Measurements from ENCODE around the gene TPK1. TPM values are rescaled to one million over a fixed set of nuclear protein-coding genes. Genes with fewer than 3 reads are reported as not detected.

TPK1 gene
- total RNA-seq, 1 experiment from 2014 or later: 3.1 TPM

GRCh38 chr7:144510621-144511020 is 325.2 kb downstream of the TPK1 start:
- Histone ChIP-seq H4K5ac (ENCODE audit: insufficient read length, low read depth, low read length) (no peak overlapping the region), H2BK15ac (ENCODE audit: low read depth, low read length) (no peak overlapping the region), H3K14ac (ENCODE audit: insufficient read depth, low read length) (no peak overlapping the region), H3K23ac (ENCODE audit: insufficient read length, low read depth, low read length) (no peak overlapping the region), H4K20me1 (ENCODE audit: control insufficient read depth, insufficient read depth, insufficient read length) (no peaks in the 10 kb centered on the region), H3K79me2 (ENCODE audit: insufficient read depth, low read length) (no peaks in the 10 kb centered on the region), H3K18ac (ENCODE audit: insufficient read length, low read depth, low read length) (no peak overlapping the region), H3K27me3 (ENCODE audit: insufficient read depth, low read length) (no peaks in the 10 kb centered on the region), H2BK12ac (ENCODE audit: insufficient read length, low read depth, low read length) (no peak overlapping the region), H3K56ac (ENCODE audit: insufficient read length, low read depth, low read length) (no peak overlapping the region), H2AK5ac (ENCODE audit: insufficient read length, low read length) (no peak overlapping the region), H3K9me3 (ENCODE audit: control insufficient read depth, low read depth, low read length) (no peaks in the 10 kb centered on the region), H3K4me2 (ENCODE audit: insufficient read depth, insufficient read length, low read length) (no peak overlapping the region), H3K4me1 (ENCODE audit: insufficient read depth, low read length) (no peaks in the 10 kb centered on the region), H3K9ac (ENCODE audit: extremely low read depth, insufficient read length, low read length) (no peak overlapping the region), H3K23me2 (ENCODE audit: insufficient read length, low read depth, low read length, poor library complexity, severe bottlenecking) (no peaks in the 10 kb centered on the region), H3K79me1 (ENCODE audit: insufficient read depth, low read depth, low read length, poor library complexity, severe bottlenecking) (no peaks in the 10 kb centered on the region), H4K91ac (ENCODE audit: insufficient read length, low read depth, low read length) (no peak overlapping the region), H3K4ac (ENCODE audit: low read depth, low read length) (no peak overlapping the region), H2BK120ac (ENCODE audit: low read depth, low read length, poor library complexity, severe bottlenecking) (no peak overlapping the region), H3T11ph (ENCODE audit: low read length) (no peak overlapping the region), H2AFZ (ENCODE audit: low read length) (no peak overlapping the region), H2BK5ac (ENCODE audit: insufficient read length, low read length) (no peak overlapping the region), H2BK20ac (ENCODE audit: low read depth, low read length, poor library complexity, severe bottlenecking) (no peak overlapping the region), H4K8ac (replicated peaks; ENCODE audit: insufficient read length, low read depth, low read length) (no peak overlapping the region), H3K27ac (ENCODE audit: insufficient read length, low read depth, low read length) (no peak overlapping the region)
- DNase-seq: no peak
- Mint-ChIP-seq H3K4me3 (no peak overlapping the region), H3K4me1 (peaks cover 2 to 5% of the 10 kb centered on the region in 2 experiments; a peak in 2 of 4 replicates), H3K27ac (no peak overlapping the region; a peak in 1 of 7 replicates), H3K9me3 (peaks cover 5 to 7% of the 10 kb centered on the region in 2 experiments; a peak in 4 of 5 replicates), H3K27me3 (ENCODE audit: low read depth) (no peaks in the 10 kb centered on the region), H3K36me3 (ENCODE audit: insufficient read depth in 1 of 3, low read depth in 3 of 3) (peaks cover 0 to 6% (median under 1%) of the 10 kb centered on the region in 3 experiments; a peak in 2 of 7 replicates)
- no peak for TF ChIP-seq CTCF (conservative IDR thresholded peaks at IDR 0.05)
- whole genome bisulfite sequencing (ENCODE audit: extremely low coverage, insufficient read length, low lambda C conversion rate): no CpG with 5 or more reads among the region's 6 CpGs

Data from H9 (cell line).